Measurements from ENCODE around the gene CYP2J2.
"Not testable (repeated sequence)": the region's sequence is repeated elsewhere in the genome, so short reads cannot be mapped to it uniquely, and the experiment has no call there.

The CYP2J2 gene

DNA sequence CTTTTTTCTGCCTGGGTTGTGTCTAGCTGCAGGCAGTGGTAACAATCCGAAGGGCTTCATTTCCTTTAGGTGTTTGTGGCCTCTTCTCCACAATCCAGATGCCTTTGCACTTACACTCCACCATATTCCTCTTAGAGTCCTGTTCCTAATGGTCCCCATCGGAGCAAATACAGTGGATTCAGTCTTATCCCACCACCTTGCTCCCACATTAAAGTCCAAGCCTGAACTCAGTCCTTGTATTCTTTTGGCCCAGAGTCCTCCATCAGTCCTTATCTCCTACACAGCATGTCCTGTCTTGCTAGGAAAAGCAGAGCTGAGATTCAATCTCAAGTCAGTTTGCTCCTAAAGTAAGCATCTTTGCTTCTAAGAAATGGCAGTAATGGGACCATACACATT is 8.8 kb downstream of the CYP2J2 start:
- DNase-seq: no peak

DNA sequence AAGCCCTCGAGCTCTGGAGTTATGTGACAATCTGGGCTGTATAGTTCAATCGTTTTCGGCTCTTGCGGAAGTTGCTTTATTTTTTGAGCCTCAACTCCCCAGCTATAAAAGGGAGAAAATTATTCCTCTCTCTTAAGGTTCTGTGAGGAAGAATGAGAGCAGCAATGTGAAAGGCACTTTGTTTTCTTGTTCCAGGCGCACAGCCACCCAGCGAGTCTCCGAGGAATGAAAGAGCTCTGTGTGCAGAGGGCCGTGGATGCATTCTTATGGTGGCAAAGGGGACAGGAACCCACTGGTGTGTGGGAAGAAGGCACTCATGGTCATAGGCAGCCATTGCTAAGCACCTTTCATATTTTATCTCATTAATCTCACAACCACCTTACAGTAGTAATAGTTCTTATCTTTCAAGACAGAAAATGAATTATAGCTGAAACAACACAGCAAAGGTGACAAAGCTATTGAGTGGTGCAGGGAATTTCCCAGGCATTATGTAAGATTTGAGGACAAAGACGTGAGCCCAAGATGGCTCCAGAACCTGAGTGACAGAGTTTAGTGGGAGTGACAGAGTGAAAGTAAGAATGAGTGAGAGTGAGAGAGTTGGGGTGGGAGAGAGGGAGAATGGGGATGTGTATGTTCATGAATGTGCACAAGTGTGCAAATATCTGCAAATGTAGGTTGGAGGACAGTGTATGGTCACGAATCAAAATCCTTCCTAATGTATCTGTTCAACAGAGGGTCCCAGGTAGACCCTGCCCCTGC is 9.4 kb downstream of the CYP2J2 start:
- DNase-seq: no peak

DNA sequence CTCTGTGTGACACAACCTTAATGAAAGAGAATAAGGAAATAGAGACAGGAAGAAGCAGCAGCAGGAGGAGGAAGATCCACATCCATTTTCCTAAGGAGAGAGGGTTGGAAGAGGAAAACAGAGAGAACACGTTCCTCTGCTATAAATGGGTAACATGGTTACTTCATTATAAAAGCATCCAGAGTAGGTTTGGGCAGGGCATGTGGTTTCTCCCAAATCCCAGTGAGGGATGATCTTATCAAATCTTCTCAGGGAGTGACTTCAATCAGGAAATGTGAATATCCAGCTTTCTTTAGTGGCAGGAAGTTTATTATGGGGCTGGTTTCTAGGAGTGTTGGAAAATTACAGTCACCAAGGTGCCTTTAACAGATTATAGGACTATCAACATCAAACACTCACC is 11.1 kb downstream of the CYP2J2 start:
- DNase-seq: no peak

DNA sequence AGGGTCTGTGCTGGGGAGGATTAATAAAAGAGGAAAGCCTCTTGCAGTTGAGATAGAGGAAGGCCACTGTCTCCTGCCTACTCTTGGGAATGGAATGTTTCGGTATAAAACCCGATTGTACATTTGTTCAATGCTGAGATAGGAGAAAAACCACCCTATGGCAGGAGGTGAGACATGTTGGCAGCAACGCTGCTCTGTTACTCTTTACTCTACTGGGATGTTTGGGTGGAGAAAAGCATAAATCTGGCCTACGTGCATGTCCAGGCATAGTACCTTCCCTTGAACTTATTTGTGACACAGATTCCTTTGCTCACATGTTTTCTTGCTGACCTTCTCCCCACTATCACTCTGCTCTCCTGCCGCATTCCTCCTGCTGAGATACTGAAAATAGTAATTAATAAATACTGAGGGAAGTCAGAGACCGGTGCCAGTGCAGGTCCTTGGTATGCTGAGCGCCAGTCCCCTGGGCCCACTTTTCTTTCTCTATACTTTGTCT is 11.7 kb downstream of the CYP2J2 start:
- not testable (repeated sequence) for DNase-seq

DNA sequence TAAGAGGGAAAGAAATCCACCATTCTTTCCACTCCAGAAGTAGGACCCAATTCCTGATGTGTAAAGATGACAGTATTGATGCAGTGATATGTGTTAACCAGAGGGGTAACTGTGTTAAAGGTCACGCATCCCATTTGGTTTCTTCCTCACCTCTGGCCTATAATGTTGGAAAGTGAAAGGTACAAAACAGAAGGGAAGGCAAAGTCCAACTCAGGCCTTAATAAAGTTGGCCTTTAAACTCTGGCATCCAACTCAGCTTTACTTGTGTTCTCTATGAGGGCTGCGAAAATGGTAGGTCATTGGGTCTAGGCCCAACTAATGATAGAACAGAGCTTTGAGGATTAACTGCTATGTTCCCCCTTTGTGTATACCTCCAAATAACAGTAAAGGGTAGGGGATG is 17.9 kb downstream of the CYP2J2 start:
- DNase-seq: no peak

DNA sequence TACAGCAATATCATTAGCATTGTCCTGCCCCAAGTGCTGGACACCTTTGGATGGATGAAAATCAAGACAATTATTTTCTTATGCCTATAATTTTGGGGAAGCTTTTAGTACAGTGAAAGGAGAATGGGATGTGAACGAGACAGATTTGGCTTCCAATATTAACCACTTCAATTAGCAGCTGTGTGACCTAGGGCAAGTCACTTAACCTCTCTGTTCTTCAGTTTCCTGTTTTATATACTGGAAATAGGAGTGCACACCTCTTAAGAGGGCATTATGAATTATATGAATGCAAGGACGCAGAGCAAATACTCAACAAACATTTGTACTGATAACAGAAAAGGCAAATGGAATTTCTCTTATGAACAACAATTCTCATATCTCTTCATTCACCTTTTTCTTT is 18.5 kb downstream of the CYP2J2 start:
- DNase-seq: no peak

DNA sequence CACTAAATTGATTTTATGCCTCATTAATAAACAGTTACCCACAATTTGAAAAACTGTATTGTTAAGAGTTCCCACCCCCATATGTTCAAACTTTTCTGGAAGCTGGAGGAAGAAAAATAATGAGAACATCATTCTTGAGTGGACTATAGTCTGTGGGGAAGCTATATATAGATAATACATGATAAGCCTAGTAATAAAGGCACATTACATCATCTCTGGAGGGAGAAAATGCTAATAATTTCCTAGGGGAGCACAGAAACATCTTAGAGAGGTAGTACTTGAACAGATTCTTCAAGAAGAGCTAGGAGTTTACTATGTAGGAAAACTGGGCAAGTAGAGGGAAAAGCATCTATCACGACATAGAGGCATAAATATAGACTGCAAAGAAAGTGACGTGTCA is 19.6 kb downstream of the CYP2J2 start:
- DNase-seq: no peak

DNA sequence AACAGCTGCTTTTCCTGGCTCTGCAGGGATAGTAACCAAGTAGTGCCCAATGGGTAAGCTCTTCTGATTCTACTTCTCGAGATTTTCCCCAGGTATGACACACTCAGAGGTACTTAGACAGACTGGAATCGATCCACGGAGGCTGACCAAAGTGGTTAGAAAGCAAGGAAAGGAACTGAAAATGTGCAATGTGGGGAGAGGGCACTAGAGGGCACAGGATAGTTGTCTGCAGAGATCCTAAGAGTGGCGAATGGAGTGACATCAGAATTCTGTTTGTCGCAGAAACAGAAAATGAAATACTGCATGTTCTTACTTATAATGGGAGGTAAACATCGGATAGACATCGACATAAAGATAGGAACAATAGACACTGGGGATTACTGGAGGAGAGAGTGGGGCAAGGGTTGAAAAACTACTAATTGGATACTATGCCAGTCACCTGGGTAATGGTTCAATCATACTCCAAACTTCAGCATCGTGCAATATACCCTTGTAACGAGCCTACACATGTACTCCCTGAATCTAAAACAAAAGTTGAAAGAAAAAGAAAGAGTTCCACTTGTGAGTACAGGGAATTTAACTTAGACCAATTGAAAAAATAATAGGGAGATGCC is 23.3 kb downstream of the CYP2J2 start:
- DNase-seq: no peak

DNA sequence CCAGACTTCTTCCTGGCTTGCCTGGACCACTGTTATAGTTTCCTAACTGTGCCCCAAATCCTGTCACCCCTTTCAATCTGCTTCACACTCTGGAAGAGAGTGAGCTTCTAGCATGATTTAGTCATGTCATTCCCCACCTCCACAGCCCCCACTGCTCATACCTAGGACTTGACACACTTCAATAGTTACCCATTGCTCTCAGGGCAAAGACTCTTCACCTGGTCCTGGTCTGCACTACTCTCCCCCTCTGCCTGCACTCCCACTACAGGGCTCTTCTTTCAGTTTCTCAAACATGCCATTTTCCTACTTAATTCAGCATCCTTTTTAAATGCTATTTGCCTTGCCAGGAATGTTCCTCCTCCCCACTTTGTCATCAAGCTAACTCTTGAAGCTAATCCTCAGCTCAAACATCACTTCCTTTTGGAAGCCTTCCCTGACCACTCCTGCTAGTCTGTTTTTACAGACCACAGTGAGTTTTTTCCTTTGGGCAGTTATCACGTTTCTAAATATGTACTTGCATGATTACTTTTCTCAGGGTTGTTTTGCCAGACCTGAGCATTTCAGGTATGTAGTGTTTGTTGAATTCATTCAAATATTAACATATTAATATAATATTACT is 24.7 kb downstream of the CYP2J2 start:
- peak; percentile 16 for DNase-seq

DNA sequence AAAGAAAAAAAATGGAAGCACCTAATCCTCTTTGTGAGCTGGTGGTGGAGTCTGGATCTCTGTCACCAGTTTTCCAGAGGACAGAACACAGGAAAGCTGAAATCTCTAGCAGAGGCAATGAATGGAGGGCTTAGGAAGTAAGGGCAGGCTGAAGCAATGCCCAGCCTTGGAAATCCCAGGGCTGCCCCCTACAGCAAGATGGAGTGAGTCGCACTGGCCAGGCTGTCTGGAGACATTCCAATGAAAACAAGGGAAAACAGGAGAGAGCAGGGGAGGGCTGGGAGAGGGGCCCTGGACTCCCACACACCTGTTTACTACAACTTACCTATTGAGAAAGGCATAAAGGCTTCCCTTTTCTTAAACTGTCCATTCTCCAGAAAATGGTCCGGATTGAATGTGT is 25.9 kb downstream of the CYP2J2 start:
- DNase-seq: no peak

DNA sequence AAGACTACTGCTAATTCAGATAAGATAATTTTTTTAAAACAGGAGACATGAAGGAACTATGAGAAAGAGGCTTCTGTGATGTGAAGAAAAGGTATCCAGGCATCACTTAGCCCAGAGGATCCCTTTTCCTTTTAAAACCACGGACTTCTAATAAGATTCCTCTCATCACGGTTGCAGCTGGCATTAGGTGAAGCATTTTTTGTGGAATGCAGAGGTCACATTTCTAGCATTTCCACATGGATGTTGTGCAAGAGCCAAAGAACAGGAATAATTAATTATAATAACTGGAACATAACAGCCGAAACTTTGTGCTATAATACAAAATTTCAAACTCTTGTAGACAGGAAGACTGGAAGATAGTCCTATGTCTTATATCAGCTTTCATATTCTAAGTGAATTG is 27.6 kb downstream of the CYP2J2 start:
- peak; percentile 20 for DNase-seq

DNA sequence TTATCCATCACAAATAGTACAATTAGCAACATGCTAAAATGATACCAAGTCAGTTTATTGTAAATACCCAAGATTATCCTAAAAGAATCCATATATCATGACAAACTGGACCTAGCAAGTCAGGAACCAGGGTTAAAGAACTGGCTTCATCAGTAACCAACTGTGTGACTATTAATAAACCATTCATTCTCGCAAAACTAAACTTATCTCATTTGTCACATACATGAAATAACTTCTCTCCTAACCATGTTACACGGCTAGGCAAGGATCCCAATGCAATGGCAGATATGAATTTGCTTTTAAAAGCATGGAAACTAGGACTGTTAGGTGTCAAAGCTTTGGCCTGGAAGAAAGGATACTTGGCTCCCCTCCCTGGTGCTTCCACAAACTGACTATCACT is 29.4 kb downstream of the CYP2J2 start:
- no peak for DNase-seq

DNA sequence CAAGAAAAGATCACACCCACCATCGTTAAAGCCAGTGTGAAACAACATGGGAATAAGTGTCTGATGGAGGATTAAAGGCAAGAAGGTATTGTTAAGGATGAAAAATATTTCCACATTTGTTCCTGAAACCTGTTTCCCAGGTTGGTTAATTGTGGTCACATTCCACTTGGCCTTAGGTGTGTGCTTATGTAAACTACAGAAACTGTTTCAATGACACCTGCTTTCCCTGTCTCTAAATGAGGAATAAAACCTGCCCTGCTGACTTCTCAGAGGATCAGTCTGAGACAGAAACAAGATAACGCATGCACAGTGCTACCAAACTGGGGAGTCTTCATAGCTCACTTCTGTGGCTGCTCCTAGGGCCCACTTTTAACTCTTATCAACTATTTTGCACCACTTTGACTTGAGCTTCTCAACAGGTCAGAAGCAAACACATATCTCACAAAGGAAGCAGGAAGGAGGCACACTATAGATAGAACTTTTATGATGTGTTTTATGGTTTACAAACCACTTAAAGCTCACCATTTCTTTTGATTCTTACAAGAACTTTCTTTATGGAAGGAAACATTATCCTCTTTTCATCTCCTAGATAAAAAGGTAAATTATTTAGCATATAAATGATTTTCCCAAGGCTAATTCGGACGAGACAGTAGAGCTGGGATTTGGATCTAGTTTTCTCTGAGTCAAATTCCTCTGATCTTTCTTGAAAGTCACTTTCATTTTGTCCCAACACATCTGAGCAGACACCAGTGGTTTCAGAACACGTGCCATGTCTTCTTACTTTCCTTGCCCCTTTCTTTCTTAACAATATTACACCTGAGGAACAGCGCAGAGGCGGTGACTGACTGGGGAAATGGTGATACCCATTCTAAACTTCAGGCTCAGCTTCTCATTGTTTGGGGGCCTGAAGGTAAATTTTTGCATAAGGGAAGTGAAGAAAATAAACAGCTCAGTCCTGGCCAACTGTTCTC is 33.4 kb downstream of the CYP2J2 start:
- DNase-seq: no peak

DNA sequence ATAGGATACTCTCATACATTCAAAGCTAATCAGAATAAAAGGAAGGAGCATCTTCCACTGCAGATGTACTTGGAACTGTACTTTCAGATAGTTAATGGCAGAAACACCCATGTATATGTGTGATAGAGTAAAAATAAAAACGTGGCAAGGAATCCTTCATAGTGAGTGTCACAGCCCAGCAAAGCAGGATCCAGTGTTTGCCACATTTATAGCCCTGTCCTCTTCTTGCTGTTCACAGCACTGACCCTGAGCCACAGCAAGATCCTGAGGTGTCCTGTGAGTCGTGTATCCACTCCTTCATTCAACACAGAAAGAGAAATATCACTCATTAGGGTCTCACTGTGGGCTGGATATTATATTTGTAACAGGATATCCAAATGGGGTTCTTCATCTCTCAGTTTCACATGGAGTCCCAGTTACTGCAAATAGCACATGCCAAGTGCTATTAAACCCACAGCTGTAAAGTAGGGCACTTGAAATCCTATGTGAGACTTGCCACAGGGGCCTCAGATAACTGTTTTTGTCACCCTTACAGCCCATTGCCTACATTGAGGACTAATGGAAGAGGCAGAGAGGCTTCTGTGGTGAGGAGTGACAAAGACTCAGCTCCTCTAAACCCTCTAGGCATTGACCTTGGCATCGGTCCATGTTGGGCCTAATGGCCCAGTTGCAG is 41.3 kb downstream of the CYP2J2 start:
- no peak for DNase-seq

DNA sequence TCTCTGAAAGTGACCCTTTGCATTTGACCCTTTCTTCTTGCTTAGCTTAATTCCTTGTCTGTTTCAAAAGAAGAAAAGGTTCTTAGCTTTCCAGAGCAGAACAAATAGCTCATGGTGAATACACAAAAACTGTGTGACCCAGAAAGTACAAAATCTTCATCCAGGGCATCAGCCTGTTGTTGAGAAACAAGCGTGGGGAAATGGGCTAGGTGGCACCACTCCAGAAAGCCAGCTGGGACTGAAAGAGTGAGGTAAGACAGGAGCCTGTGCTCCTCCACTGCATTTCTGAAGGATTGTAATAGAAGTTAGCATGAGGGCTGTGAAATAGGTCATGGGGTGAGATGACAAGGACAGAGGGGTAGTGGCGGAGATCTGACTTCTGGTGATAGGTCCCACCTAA is 45.8 kb downstream of the CYP2J2 start:
- no peak for DNase-seq

DNA sequence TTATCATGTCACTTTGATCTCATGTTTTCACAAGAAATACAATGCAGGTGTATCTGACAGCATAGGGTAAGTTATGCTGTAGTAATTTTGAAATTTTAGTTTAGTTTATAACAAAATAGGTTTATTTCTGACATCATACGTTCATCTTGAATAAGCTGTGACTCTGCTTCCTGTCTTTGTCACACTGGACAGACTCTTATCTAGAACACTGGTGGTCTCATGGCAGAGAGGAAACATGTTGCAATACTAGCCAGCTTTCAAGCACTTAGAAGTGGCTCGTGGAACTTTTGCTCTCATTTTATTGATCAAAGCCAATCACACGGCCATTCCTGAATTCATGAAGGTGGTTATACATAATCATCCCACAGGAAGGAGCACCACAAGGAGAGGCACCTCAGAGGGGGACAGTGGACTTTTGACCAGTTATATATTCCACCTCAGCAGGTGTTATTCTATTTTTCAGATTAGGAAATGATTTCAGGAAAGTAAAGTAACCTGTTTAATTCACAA is 46.5 kb downstream of the CYP2J2 start:
- no peak for DNase-seq

DNA sequence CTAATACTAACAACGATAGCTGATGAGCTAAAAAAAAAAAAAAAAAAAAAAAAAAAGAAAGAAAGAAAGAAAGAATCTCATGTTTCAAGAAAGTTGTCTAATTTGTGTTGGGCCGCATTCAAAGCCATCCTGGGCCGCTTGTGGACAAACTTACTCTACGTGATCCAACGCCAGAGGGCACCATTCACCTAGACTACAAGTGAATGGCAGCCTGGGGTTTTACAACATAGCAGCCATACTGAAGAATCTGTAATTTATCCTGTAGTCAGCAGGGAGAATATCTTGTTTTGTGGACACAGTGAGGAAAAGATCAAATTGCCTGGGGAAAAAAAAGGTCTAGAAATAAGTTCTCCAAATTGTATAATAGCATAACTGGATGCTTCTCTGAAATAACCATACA is 47.0 kb downstream of the CYP2J2 start:
- DNase-seq: peak; percentile 51

DNA sequence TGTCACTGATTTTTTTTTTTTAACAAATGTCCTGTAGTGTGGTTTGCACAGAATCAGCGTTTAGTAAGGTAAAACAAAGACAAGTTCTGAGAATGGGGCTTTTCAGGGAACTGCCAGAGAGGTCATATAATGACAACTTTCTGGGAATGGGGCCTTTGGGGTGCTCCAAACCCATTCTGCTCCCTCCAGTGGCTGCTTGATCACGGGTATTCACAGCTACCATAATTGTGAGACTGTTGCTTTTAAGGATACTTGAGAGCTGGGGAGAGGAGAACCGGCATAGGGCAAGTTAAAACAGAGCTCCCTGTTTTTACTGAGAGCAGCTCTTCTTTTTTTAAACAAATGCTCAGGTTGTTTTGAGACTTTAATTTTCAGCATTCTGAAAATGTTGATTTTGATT is 48.2 kb downstream of the CYP2J2 start:
- no peak for DNase-seq

DNA sequence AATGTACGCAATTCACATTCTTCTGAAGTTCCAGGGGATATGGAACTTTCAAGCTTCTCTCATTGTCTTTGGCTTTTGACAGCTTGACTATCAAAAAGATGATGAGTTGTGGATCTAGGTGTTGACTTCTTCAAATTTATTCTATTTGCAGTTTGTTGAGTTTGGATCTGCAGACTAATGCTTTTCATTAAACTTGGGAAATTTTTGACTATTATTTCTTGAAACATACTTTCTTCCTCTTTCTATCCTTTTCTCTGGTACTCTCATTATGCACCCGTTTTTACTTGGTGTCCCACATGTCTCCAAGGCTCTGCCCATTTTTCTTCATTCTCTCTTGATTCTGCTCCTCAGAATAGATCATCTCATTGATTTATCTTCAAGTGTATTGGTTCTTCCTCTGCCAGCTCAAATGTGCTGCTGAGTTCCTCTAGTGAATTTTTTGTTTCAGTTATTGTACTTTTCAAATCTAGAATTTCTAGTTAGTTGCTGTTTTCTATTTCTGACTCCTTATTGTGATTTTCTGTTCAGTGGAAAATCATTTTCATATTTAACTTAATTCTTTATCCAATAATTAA is 49.4 kb downstream of the CYP2J2 start:
- DNase-seq: no peak

DNA sequence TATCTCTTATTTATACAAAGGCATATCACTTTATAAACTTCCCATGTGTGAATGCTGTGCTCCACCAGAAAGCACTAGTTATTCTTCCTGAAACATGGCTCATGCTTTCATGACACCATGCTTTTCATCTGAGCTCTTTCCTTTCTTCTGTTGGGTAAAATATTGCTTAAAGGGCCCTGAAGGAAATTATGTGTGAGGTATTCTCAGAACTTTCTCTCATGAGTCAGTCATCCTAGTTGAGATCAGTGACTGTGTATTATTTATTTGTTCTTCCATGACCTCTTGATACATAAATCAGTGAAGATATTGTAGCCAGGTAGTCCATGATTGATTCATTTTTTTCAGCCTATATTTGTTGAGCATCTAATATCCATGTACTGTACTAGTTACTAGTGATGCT is 54.8 kb downstream of the CYP2J2 start:
- no peak for DNase-seq

DNA sequence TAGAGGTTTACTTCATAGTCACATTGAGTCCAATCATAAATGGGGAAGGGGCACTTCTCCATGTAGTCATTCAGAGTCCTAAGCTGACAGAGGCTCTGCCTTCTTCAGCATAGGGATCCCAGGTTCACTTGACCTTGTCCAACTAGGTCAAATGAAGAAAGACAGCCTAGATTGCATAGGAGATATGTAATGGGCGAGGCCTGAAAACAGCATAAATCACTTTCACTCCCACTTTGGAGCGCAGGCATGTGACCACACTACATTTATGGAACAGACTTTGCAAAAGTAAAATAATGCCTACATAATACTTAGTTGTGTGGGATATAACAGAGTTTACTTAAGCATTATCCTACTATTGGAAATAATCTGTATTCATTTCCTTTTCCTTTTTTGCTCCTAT is 60.1 kb downstream of the CYP2J2 start:
- no peak for DNase-seq
